ENCODE data around the gene ARL5A.

DNA sequence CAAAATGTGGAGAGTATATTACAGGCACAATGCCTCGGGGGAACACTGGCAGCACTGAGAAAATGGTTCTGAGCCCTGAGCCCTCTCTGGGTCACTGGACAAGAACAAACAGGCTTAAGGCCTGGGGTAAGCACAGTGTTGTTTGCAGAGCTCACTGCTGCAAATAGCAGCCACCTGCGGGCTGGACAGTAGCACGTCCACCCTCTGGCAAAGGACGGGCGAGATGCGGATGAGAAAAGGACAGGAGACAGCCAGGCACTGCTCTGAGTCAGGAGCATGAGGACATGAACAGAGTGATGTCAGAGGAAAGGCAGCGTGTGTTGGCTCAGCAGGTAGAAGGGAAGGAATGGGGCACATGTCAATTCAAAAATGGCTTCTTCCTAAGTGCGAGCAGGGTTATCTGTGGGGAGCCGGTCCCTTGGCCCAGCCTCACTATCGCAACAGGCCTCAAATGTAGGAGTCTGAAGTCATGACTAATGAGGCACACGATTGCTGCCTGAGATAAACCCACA lies 68.0 kb downstream of the ARL5A start:
- TF ChIP-seq NFIC (IDR thresholded peaks at IDR 0.05) (no peak), CEBPB (IDR thresholded peaks at IDR 0.05) (no peak), EGR1 (IDR thresholded peaks at IDR 0.05) (no peak), YY1 (IDR thresholded peaks at IDR 0.05; ENCODE audit: low read depth) (0 out of 2 replicates have a peak, but pooled peaks have one; percentile 31), TCF12 (IDR thresholded peaks at IDR 0.05; ENCODE audit: low read depth) (no peak), RAD21 (IDR thresholded peaks at IDR 0.05; ENCODE audit: low read depth) (no peak), TAF1 (IDR thresholded peaks at IDR 0.05; ENCODE audit: low read depth) (no peak), EP300 (IDR thresholded peaks at IDR 0.05; ENCODE audit: borderline replicate concordance) (no peak), FOXM1 (IDR thresholded peaks at IDR 0.05; ENCODE audit: borderline replicate concordance, low read depth) (no peak), TEAD4 (IDR thresholded peaks at IDR 0.05) (peak; percentile 16; the same call in 1 of the 2 replicates)
- TF ChIP-seq, protein P1, sequence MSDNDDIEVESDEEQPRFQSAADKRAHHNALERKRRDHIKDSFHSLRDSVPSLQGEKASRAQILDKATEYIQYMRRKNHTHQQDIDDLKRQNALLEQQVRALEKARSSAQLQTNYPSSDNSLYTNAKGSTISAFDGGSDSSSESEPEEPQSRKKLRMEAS (IDR thresholded peaks at IDR 0.05): peak; percentile 33; the same call in 1 of the 2 replicates
- TF ChIP-seq, protein P2, sequence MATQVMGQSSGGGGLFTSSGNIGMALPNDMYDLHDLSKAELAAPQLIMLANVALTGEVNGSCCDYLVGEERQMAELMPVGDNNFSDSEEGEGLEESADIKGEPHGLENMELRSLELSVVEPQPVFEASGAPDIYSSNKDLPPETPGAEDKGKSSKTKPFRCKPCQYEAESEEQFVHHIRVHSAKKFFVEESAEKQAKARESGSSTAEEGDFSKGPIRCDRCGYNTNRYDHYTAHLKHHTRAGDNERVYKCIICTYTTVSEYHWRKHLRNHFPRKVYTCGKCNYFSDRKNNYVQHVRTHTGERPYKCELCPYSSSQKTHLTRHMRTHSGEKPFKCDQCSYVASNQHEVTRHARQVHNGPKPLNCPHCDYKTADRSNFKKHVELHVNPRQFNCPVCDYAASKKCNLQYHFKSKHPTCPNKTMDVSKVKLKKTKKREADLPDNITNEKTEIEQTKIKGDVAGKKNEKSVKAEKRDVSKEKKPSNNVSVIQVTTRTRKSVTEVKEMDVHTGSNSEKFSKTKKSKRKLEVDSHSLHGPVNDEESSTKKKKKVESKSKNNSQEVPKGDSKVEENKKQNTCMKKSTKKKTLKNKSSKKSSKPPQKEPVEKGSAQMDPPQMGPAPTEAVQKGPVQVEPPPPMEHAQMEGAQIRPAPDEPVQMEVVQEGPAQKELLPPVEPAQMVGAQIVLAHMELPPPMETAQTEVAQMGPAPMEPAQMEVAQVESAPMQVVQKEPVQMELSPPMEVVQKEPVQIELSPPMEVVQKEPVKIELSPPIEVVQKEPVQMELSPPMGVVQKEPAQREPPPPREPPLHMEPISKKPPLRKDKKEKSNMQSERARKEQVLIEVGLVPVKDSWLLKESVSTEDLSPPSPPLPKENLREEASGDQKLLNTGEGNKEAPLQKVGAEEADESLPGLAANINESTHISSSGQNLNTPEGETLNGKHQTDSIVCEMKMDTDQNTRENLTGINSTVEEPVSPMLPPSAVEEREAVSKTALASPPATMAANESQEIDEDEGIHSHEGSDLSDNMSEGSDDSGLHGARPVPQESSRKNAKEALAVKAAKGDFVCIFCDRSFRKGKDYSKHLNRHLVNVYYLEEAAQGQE (IDR thresholded peaks at IDR 0.05; ENCODE audit: low read depth): no peak
- TF ChIP-seq, protein P3, sequence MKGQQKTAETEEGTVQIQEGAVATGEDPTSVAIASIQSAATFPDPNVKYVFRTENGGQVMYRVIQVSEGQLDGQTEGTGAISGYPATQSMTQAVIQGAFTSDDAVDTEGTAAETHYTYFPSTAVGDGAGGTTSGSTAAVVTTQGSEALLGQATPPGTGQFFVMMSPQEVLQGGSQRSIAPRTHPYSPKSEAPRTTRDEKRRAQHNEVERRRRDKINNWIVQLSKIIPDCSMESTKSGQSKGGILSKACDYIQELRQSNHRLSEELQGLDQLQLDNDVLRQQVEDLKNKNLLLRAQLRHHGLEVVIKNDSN (IDR thresholded peaks at IDR 0.05): no peak
